NCI-H82 treated with DMSO at 0.1 percent for 48 hours (cell line): ENCODE data around the gene DSCAM.

ENCODE experiments used
- DNase-seq: peaks from one replicate; lab custom pipeline; 2025; ENCODE audit not compliant: unreplicated experiment; lab: John Stamatoyannopoulos, UW

The DSCAM gene

DNA sequence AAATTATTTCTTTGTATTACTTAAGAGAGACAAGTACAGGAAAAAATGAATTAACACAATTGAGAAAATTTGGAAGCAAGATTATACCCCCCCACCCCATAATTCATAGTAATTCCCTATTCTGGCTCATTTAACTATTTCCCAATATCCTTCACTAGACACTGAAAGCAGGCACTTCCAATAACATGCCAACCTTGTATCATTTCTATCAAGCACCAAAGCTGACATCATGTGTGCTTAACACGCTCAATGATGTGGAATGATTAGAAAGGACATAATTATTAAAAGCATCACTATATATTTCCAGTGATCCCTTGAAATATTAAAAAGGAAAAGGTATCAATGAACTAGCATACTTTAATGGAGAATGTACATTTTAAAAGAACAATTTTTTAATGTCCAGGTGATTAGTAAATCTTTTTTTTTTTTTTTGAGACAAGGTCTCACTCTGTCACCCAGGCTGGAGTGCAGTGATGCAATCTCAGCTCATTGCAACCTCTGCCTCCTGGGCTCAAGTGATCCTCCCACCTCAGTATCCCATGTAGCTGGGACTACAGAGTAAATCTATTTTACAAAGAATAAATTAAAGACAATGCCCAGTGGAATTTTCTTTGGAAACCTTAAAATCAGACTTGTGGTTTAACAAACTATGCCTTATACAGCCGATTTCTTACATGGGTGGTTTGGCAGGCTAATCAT, 443.9 kb downstream of the DSCAM start:
- DNase-seq: no peak

DNA sequence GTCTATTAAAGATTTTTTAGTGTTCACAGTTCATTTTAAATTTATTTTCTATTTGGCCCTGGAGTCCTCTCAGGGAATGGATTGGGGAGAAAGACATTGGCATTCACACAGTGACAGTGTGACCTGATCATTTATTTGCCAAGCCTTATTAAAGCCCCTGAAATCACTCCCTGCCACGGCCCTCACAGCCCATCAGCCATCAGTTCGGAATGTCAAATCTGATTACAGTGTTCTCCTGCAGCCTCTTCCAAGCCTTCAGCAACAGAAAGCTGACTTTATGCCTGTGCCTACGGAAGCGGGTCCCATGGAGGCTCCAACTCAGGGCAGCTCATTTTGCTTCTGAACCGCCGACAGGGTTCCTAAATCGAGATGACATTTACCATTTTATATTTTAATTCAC, 451.2 kb downstream of the DSCAM start:
- DNase-seq: peak; percentile 72

DNA sequence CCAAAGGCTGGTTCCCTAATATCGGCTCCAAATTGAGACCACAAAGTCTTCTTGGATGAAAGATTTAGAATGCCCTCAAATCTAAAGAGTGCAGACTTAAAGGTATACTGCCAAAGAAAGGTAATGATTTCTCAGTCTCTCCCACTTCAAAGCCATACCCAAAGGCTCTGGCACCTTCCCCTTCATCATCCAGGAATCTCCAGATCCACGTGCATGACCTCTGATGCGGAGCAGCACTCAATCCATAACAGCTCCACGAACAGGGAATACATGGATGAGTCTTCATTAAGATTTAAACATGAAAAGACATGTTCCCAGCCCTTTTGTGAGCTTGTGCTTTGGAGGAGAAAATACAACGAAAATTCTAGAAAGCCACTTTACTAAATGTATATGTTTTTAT, 453.9 kb downstream of the DSCAM start:
- no peak for DNase-seq

DNA sequence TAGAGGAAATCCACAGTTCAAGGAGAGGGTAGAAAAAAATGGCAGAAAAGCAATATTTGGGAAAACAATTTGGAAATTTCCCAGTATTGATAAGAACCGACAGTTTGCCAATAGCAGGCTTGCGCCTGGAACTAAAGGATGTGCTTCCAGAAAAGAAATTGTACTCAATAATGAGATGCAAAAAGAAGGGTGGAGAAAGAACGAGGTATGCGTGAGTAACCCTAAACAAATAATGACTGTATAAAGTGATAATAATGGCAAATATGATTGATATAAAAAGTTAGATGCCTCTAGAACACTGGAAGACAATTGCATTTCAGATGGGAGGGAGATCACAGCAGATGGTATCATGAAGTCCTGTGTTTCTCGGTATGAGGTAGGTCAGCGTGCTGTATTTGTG, 458.9 kb downstream of the DSCAM start:
- no peak for DNase-seq

DNA sequence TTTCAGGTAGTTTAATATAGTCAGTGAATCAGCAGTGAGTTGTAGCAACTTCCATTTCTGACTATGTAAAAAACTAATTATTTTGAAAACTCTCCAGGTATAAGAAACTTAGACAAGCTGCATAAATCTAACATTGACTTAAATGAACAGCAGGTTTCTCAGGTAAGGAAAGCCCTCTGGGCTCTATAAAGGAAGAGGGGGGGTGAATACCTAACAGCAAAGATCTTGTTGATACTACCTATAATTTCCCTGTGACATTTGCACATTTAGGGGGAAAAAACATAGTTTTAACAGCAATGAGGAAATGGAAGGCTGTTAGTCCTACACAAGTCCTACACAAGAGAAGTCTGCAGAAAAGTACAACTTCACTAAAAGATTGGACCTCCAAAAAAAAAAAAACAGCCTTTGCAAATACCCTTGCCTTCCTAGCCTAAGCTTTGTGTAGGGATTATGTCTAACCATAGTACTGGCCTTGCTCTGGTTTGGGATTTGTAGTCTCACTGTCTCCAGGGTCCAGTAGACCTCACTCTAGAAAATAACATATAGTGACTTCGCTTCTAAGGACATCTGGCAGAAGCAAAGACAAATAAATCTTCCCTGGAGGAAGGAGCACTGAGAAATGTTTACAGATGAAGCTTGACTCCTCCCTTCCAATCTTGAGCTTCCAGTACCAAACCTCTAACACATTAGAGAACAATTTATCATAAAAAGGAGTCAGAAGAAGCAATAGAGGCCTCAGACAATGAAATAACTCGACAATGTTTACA, 459.8 kb downstream of the DSCAM start:
- no peak for DNase-seq

DNA sequence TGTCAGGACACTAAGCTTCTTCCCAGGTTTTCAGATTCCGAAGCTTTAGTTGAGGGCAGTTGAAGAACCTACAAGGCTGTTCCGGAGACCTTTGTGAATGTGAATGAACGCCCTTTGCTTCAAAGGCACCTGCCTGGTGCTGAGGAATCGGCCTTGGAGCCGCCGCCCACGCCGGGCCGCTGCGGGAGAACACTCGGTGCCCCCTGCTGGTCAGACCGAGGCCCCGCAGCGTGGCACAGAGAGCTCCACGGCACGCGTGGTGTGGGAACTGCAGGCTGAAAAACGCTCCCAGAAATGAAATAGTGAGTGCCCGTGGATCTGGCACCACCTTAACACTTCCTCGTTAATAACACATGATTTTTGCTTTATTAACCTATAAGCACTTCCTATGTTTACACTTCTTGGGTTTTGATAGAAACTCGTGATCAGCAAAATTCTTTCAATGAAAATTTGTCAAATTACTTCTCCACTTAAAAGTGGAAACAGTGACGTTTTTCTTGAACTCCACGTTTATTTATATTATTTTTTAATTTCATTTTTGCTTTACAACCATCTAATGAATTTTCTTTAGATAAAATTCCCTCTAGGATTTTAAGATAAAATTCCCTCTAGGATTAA, 460.6 kb downstream of the DSCAM start:
- DNase-seq: peak; percentile 12

DNA sequence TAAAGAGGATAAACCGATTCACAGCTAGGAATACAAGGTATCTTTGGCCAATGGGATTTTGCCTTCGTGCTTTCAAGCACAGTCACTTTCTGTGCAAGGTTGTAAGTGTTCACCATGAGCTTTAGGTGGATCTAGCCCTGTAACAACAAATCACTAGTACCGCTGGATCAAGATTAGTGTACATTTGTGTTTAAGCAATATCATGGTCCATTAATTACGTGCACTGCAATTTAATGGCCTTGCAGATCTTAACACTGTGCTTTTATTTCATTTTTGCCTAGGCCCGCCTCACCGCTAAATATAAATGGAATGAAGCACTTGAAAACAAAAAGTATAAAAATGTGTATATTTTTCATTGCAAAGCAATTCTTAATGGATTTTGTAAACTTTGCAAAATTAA, 461.1 kb downstream of the DSCAM start:
- DNase-seq: no peak

DNA sequence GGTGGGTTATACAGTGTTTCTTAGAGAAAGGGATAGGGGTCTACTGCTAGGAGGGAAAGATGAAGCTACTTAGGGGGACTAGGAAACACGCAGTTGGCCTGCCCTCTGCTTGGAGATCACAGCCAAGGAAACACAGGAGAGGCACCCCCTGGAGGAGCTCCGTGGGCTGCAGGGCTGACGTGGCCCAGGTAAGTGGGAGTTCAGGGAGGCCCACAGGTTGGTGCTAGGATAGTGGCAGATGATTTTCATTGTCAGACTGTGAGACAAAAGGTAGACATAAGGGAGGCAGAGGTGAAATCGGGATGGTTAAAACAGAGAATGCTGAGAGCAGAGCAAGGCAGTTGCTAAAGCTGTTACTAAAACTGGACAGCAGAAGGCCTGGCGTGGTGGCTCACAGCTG, 463.0 kb downstream of the DSCAM start:
- no peak for DNase-seq

DNA sequence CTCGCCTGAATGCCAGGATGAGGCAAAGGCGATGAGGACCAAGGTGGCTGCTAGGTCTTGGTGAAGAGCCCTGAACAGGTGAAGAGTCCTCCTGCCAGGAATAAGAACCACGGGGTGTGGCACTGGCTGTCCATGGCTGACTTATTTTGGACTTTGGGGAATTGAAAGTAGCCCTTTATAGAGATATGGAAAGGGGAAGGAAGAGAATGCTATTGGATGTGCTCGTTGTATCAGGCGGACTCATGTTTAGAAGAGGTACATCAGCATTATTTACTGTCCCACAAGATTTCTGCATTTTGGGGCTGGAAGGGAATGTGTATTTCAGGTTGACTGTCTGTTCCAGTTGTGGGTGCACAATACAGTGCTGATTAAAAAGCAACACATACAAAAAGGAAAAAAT, 465.8 kb downstream of the DSCAM start:
- DNase-seq: no peak

DNA sequence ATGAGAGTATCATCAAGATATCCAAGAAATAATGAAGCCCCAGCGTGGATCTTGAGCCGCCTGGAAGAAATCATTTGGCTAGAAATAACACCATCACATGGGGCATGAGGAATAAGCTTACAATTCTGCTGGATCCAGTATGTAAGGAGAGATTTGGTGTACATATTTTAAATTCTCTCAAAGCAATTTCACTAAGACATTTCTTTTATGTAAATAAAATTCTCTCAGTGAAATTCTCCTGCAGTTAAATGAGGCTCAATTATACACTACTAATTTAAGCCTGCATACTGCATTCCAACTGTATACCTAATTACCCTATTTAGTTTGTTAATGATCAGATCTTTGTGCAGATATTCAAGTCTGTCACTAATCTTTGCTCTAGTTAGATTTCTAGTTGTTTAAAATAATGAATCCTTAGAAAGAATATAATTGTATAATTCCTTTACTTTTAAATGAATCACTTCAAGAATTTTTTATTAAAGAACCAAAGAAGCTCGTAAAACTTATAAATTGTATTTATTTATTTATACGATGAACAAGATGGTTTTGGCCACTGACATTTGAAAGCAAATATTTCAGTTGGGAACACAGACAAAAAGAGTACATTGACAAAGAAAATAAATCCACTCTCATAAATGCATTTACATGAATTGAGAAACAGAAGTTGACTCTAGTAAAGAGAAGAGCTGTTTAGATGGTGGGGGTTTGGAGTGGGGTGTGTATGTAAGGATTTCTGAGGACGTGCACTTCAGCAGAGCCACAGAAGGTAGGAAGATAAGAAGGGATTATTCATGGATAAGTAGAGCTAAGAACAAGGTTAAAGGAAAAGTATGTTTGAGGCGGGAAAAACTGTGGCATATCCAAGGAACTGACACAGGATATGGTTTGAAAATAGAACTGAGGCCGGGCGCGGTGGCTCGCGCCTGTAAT, 466.8 kb downstream of the DSCAM start:
- DNase-seq: peak; percentile 90

DNA sequence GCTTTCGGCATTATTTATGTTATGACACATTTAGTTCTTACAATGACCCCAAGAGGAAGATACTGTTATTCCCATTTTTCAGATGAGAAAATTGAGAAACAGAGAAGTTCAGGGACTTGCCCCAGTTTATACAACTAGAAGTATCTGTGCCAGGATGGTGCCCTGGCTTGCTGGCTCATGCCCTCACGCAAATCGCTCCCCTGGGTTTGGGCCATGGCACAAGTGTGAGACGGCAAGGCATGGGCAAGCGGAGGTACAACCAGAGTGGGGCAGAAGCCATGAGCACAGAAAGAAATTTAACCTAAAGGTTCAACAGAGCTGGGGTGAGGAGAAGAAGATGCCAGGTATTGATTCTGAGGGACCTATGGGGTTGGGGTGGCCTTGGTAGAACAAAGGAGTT, 469.8 kb downstream of the DSCAM start:
- no peak for DNase-seq

DNA sequence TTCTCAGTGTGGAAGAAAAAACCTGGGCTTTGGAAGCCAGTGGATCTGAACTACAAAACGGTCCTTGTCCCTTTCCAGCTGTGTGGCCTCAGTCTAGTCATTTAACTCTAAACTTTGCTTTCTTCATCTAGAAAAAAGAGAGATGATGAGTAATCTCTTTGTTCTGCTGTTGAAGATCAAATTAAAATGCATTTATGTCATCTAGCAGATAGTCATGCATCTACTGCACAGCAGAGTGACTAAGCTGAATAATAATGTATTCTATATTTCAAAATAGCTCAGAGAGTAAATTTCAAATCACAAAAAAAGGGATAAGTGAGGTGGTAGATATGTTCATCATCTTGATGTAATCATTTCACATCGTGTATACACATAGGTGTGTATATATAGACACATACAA, 473.2 kb downstream of the DSCAM start:
- DNase-seq: no peak

DNA sequence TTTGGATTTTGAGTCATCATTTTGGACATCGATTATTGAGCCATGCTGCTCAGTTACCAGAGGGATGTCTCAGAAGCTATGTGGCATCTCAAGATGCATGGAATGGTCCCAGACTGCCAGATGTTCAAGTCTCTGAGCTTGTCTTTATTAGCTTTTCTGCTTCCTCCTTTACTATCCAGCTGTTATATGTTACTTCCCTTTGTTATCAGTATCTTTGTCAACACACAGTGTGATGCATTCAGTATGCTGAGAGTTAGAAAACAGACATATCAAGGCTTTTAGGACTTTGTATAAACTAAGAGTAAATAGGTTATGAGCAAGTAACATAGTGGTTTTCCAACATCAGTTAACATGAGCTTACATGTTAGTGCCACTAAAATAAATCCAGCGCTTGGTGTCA, 474.5 kb downstream of the DSCAM start:
- no peak for DNase-seq

DNA sequence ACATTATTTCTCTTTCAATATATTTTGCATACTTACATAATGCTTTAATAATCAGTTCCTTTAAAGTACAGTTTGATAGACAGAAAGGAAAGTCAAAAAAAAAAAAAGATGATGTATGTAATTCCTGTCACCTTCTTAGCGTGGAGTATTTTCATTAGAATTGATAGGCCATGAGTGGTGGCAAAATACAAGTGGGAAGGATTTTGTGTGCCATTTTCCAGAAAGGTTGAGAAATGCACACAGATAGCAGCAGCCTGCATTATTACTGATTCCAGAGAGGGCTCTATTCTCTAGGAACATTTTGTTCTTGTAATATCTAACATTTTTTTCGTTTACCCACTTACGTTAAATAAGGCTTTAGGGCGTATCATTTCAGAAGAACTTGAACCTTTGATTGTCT, 475.6 kb downstream of the DSCAM start:
- DNase-seq: no peak

DNA sequence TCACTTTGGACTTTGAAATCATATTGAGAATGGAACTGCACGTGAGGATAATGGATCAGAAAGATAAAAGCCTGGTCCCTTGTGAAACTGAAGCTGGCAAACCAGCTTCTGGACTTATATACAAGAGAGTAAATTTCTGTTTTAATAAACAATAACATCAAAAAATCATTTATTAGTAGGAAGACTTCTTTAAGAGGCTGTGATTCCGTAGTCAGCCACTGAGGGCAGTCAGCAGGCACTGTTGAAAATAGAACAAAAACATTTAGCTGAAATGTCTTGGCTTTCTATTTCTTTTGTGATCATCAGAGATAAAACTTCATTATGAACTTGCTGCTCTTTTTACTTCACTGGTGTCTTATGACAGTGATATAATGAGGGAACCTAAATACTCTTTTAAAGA, 490.3 kb downstream of the DSCAM start:
- no peak for DNase-seq

DNA sequence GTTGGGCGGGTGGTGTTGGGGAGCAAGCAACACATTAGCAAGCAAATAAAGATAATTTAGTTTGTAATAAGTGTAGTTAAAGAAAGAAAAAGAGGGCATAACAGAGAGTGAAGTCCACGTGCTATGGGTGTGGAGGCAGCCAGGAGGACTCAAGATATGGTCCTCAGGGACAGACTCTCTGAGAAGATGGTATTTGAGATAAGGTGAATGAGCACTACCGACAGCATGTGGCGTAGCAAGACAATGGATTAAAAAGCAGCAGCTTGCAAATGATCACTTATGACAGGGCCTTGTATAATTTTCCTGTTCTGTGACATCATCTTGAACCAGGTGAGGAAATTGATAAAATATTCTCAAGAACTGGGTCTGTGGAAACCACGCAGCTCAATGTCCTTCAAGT, 491.9 kb downstream of the DSCAM start:
- DNase-seq: no peak

DNA sequence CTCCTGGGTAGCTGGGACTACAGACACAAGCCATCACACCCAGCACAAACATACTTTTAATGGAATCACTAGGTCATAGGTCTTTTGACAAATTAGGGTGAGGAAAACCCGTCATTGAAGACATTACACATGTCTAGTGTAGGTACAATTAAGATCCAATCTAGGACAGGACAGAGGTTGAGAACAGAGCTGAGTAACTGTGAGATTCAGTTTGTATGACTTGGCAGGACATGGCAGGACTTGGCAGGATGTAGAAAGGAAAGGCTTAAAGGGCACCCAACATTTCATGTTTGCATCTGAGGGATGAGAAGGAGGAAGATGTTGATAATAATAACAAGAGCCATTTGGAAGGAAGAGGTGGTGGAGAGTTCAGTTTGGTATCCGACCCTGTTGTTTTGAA, 496.0 kb downstream of the DSCAM start:
- no peak for DNase-seq

DNA sequence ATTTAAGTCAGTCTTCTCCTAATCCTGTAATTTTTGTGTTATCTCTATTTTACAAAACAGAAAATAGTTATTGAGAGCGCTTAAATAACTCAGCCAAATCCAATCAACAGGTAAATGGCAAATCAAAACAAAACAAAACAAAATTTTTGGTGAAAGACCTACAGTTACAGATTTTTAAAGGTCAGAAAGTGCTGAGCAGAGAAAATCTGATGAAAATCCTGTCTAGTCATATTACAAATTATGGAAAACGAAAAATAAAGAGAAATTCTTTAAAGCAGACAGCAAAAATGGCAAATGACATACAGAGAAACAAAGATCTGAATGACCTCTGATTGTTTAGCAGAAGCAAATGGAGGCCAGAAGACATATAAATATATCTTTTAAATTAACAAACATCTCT, 497.4 kb downstream of the DSCAM start:
- no peak for DNase-seq

DNA sequence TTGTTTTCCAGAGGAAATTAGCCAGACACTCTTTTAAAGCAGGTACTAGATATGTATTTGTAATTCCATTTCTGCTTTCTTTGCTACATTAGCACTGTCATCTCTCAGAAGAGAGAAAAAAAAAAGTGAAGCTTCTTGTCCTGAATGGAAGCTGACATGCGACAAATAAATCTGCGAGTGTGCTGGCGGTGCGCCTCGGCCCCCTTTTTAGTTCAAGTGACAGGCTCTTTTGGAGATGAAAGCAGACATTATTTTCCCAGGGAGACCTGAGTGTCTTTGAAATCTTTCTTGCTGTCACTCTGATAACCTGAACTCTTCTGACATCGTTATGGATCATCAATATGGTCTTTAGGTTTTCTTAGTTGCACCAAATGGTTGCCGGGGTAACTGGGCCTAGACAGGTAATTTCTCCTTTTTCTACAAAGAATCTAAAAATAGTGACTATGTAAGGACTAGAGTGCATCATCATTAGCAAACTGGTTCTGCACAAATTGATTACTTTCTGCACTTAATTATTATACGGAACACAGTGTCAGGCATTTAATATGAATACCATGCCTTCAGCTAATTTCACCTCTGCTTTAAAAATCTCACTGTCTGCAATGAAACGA, 501.1 kb downstream of the DSCAM start:
- no peak for DNase-seq

DNA sequence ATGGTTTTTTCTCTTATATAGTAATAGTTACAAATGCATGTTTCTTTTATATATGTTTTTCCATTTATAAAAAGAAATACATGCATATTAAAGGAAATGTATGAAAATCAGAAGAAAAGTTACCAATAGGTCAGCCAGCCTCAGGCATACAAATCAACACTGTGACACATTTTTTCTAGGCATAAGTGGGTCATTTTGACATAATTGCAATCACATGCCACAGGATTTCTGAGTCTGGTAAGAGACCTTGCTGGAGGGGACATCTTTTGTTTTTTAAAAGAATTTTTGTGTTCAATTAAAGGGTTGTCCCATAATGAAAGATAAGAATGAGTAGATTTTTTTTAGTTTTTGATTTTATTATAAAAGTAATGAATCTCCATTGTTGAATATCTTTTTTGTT, 506.6 kb downstream of the DSCAM start:
- DNase-seq: no peak

DNA sequence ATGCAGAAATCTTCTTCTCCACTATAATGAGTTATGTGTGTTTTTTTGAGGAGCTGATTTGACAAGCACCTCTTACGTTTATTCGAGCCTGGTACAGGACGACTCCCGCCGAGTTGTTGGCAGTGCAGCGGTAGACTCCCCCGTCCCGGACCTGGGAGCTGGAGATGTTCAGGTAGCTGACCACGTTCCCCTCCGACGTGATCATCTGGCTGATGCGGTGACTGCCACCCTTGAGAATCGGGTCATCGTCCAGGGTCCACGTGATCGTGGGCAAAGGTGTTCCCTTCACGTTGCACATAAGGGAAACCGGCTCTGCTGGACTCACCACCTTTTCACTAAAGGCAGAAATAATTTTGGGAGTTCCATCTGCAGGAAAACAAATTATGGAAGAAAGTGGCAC, 507.9 kb downstream of the DSCAM start:
- no peak for DNase-seq
